OCI-LY1 (cell line): Measurements from ENCODE around the gene ANKH.
A peak's percentile ranks its signal among the peaks of the same experiment; 100 is the strongest.

ENCODE experiments used
- H2AFZ ChIP-seq: fragments of 200-600 bp; sonication (generic), shearing (Covaris generic); 2 replicates; pipeline ENCODE4 v1.6.0; 2014; ENCODE audit warnings: antibody characterized with exemption, mild to moderate bottlenecking, low read length
- H3F3A ChIP-seq: fragments of 200-600 bp; sonication (generic), shearing (Covaris generic); 2 replicates; pipeline ENCODE4 v1.6.0; 2014; ENCODE audit warnings: mild to moderate bottlenecking, antibody characterized with exemption, low read length, moderate library complexity; ENCODE audit not compliant: insufficient read depth
- H3K27ac ChIP-seq: fragments of 200-600 bp; sonication (generic); 2 replicates; pipeline ENCODE4 v1.5.1; 2014; ENCODE audit warnings: low read length, mixed run types, mild to moderate bottlenecking, low read depth; ENCODE audit not compliant: poor library complexity, severe bottlenecking
- H3K27me3 ChIP-seq: fragments of 200-600 bp; sonication (generic); 2 replicates; pipeline ENCODE4 v1.6.0; 2014; ENCODE audit warnings: antibody characterized with exemption, mild to moderate bottlenecking, low read length, moderate library complexity; ENCODE audit not compliant: insufficient read depth
- H3K36me3 ChIP-seq: fragments of 200-600 bp; sonication (generic); 2 replicates; pipeline ENCODE4 v1.6.1; 2014; ENCODE audit warnings: mild to moderate bottlenecking, antibody characterized with exemption, low read length, moderate library complexity, mixed read lengths; ENCODE audit not compliant: insufficient read depth
- H3K4me1 ChIP-seq: fragments of 200-600 bp; sonication (generic); 2 replicates; pipeline ENCODE4 v1.5.1; 2014; ENCODE audit warnings: mild to moderate bottlenecking, low read length, moderate library complexity; ENCODE audit not compliant: insufficient read depth, severe bottlenecking
- H3K4me2 ChIP-seq: fragments of 200-600 bp; sonication (generic), shearing (Covaris generic); 2 replicates; pipeline ENCODE4 v1.6.1; 2014; ENCODE audit warnings: low read length
- H3K4me3 ChIP-seq: fragments of 200-600 bp; sonication (generic); 2 replicates; pipeline ENCODE4 v1.5.1; 2014; ENCODE audit warnings: low read length, low read depth, mild to moderate bottlenecking, mixed read lengths; ENCODE audit not compliant: poor library complexity, severe bottlenecking
- H3K79me2 ChIP-seq: fragments of 200-600 bp; shearing (Covaris generic); 2 replicates; pipeline ENCODE4 v1.6.1; 2016; ENCODE audit warnings: mixed run types, low read length, mixed read lengths; ENCODE audit not compliant: insufficient read depth
- H3K9ac ChIP-seq: fragments of 200-600 bp; sonication (generic), shearing (Covaris generic); 2 replicates; pipeline ENCODE4 v1.6.1; 2014; ENCODE audit warnings: mild to moderate bottlenecking, low read length, mixed read lengths
- H3K9me2 ChIP-seq: fragments of 200-600 bp; sonication (generic), shearing (Covaris generic); 2 replicates; pipeline ENCODE4 v1.6.1; 2014; ENCODE audit warnings: low read depth, mild to moderate bottlenecking, low read length, mixed read lengths
- H3K9me3 ChIP-seq: fragments of 200-600 bp; shearing (Covaris generic); 2 replicates; pipeline ENCODE4 v1.6.1; 2014; ENCODE audit warnings: low read length, mixed read lengths
- H4K20me1 ChIP-seq: fragments of 200-600 bp; sonication (generic), shearing (Covaris generic); 2 replicates; pipeline ENCODE4 v1.6.0; 2016; ENCODE audit warnings: mild to moderate bottlenecking, low read length; ENCODE audit not compliant: insufficient read depth
- EZH2 ChIP-seq: fragments of 200-600 bp; sonication (generic), shearing (Covaris generic); IDR thresholded peaks from 2 replicates; pipeline ENCODE4 v1.8.0; 2017; ENCODE audit warnings: borderline replicate concordance, mixed run types, mild to moderate bottlenecking, antibody characterized with exemption, low read length, moderate library complexity, mixed read lengths
- TF ChIP-seq, protein P1 (sequence below): fragments of 200-600 bp; sonication (generic), shearing (Covaris generic); IDR thresholded peaks from 2 replicates; pipeline ENCODE4 v1.5.1; 2017; ENCODE audit warnings: mild to moderate bottlenecking, antibody characterized with exemption, low read length, moderate library complexity, mixed read lengths

Gene ANKH

DNA sequence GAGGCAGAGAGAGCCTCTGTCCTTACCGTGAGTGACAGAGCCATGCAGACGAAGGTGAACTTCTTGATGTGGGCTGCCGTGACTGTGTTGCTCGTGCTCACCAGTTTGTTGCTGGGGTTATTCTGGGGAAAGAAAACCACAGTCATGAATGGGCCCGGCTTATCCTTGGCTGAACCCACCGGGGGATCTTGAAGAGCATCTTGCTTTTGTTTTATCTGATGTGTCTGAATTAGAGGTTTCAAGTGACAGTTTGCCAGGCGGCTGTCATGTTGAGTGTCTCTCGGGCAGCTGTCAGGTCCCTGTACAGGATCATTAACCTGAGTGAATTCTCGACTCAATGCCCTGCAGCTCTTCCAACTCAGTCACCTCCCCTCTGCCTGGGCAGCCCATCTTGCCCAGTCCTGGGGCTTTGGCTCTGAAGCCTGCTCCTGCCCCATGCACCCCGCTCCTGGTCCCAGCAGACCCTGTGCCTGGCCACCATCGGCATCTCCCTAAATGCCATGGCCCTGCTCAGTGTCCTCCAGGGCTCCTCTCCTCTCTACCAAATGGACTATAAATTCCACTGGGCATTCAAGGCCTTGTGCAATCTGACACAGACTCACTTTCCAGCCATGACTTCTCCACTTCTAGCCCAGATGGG is 129.7 kb downstream of the ANKH start:
- TF ChIP-seq, protein P1, sequence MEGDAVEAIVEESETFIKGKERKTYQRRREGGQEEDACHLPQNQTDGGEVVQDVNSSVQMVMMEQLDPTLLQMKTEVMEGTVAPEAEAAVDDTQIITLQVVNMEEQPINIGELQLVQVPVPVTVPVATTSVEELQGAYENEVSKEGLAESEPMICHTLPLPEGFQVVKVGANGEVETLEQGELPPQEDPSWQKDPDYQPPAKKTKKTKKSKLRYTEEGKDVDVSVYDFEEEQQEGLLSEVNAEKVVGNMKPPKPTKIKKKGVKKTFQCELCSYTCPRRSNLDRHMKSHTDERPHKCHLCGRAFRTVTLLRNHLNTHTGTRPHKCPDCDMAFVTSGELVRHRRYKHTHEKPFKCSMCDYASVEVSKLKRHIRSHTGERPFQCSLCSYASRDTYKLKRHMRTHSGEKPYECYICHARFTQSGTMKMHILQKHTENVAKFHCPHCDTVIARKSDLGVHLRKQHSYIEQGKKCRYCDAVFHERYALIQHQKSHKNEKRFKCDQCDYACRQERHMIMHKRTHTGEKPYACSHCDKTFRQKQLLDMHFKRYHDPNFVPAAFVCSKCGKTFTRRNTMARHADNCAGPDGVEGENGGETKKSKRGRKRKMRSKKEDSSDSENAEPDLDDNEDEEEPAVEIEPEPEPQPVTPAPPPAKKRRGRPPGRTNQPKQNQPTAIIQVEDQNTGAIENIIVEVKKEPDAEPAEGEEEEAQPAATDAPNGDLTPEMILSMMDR = no peak
- no peak for TF ChIP-seq EZH2
- Histone ChIP-seq H3K27me3 (no peaks in the 10 kb centered on the region), H4K20me1 (no peaks in the 10 kb centered on the region), H3F3A (no peaks in the 10 kb centered on the region), H3K9me3 (no peaks in the 10 kb centered on the region), H3K4me2 (no peak overlapping the region), H3K4me1 (peaks cover 30% of the 10 kb centered on the region), H3K27ac (peak overlapping the region; percentile 50), H3K4me3 (no peak overlapping the region), H3K9me2 (no peaks in the 10 kb centered on the region), H3K79me2 (no peaks in the 10 kb centered on the region), H2AFZ (no peak overlapping the region), H3K9ac (no peak overlapping the region), H3K36me3 (peaks cover 39% of the 10 kb centered on the region; the same call in 1 of the 2 replicates)

DNA sequence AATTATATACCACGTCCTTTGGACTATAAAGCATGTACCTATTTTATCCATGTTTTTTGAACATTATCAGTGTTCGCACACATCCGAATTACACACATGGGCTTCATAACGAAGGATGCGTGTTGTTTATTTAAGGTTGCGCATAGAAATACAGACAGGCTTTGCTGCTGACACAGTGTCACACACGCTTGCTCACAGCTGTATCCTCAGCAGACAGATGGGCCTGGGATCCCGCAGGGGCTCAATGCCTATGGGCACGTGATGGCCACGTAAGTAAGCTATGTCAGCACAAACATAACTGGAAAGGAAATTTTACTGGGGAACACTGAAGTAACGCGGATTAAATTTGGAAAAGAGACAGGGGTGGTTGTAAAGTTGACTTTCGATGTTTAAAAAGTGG is 130.4 kb downstream of the ANKH start:
- no peak overlapping the region for H3K4me3 ChIP-seq
- no peak overlapping the region for H3K27ac ChIP-seq
- H3K9ac ChIP-seq = no peak overlapping the region
- H3F3A ChIP-seq = no peaks in the 10 kb centered on the region
- no peaks in the 10 kb centered on the region for H3K9me3 ChIP-seq
- no peaks in the 10 kb centered on the region for H4K20me1 ChIP-seq
- no peaks in the 10 kb centered on the region for H3K27me3 ChIP-seq
- H3K4me2 ChIP-seq = no peak overlapping the region
- peaks cover 39% of the 10 kb centered on the region; the same call in 1 of the 2 replicates for H3K36me3 ChIP-seq
- peaks cover 26% of the 10 kb centered on the region for H3K4me1 ChIP-seq
- H2AFZ ChIP-seq = no peak overlapping the region
- H3K79me2 ChIP-seq = no peaks in the 10 kb centered on the region
- no peaks in the 10 kb centered on the region for H3K9me2 ChIP-seq
- no peak for TF ChIP-seq EZH2
- TF ChIP-seq, protein P1 = no peak

DNA sequence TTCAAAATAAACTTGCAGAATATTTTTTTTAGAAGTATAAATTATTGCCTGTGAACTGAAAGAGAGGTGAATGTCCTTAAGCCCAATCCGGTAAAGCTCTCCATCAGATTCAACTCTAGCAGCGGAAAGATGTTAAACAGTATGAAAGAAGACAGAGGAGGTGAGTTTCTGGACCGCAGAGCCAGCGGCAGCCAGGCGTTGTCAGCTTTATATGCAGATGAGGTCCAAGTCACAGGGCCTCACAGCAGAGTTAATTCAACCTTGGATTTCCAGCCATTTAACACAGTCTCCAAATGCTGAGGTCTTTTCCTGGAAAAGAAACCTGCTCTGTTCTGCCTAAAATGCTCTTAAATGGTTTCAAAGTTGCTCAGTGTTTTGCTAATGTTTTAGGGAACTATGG is 131.6 kb downstream of the ANKH start:
- Histone ChIP-seq H3K4me2 (no peak overlapping the region), H3K27ac (no peak overlapping the region), H2AFZ (no peak overlapping the region), H3F3A (no peaks in the 10 kb centered on the region), H3K27me3 (no peaks in the 10 kb centered on the region), H3K9ac (no peak overlapping the region), H3K4me1 (peaks cover 19% of the 10 kb centered on the region), H3K9me2 (no peaks in the 10 kb centered on the region), H3K36me3 (peaks cover 39% of the 10 kb centered on the region; the same call in 1 of the 2 replicates), H3K9me3 (no peaks in the 10 kb centered on the region), H3K79me2 (no peaks in the 10 kb centered on the region), H3K4me3 (no peak overlapping the region), H4K20me1 (no peaks in the 10 kb centered on the region)
- TF ChIP-seq, protein P1 = no peak
- no peak for TF ChIP-seq EZH2
